Activated naive CD4-positive, alpha-beta T cell treated with anti-CD3 and anti-CD28 coated beads, Interleukin-2, amount 10 ng/mL, durations not matched to agents 7 days and 5 days (primary cell): ENCODE measurements around the gene FOXJ1.

Source experiments
- CTCF ChIA-PET: fragments of 350-600 bp; sonication (Branson Sonifier 250); formaldehyde crosslinking; loops from one replicate; lab custom pipeline; 2021; ENCODE audit warnings: antibody characterized with exemption; lab: Charles Lee
- DNase-seq: peaks from one replicate; pipeline ENCODE4 v3.0.0-alpha.2; 2020
- H3K27ac Mint-ChIP-seq: one replicate; pipeline ENCODE4 v1.8.0; 2021; ENCODE audit warnings: mild to moderate bottlenecking, moderate library complexity, mixed read lengths
- H3K27me3 Mint-ChIP-seq: one replicate; pipeline ENCODE4 v1.8.0; 2021; ENCODE audit warnings: mild to moderate bottlenecking, mixed read lengths
- H3K36me3 Mint-ChIP-seq: one replicate; pipeline ENCODE4 v1.8.0; 2021; ENCODE audit warnings: mixed read lengths
- H3K4me1 Mint-ChIP-seq: one replicate; pipeline ENCODE4 v1.8.0; 2021; ENCODE audit warnings: mixed read lengths
- H3K4me3 Mint-ChIP-seq: one replicate; pipeline ENCODE4 v1.8.0; 2021; ENCODE audit warnings: mild to moderate bottlenecking, moderate library complexity, mixed read lengths
- H3K9me3 Mint-ChIP-seq: one replicate; pipeline ENCODE4 v1.8.0; 2021; ENCODE audit warnings: mixed read lengths

The FOXJ1 gene

GRCh38 chr17:76173474-76173873, 32.4 kb upstream of the FOXJ1 start:
- Mint-ChIP-seq H3K27ac (no peak overlapping the region), H3K4me1 (peaks cover 29% of the 10 kb centered on the region), H3K27me3 (no peaks in the 10 kb centered on the region), H3K9me3 (no peaks in the 10 kb centered on the region), H3K4me3 (no peak overlapping the region), H3K36me3 (peaks cover 45% of the 10 kb centered on the region)
- DNase-seq = no peak
- CTCF ChIA-PET = interaction anchor here (0.6 kb wide), 1 partner anchor 14 kb away, joined by 3 read pairs; no protein-coding TSS in a partner anchor

GRCh38 chr17:76171706-76172105, 30.7 kb upstream of the FOXJ1 start:
- Mint-ChIP-seq H3K36me3 (peaks cover 54% of the 10 kb centered on the region), H3K9me3 (no peaks in the 10 kb centered on the region), H3K4me1 (peaks cover 18% of the 10 kb centered on the region), H3K27me3 (no peaks in the 10 kb centered on the region), H3K27ac (no peak overlapping the region), H3K4me3 (no peak overlapping the region)
- DNase-seq = no peak
- CTCF ChIA-PET = no interaction called here

GRCh38 chr17:76170114-76170513, 29.1 kb upstream of the FOXJ1 start:
- Mint-ChIP-seq H3K4me3 (no peak overlapping the region), H3K36me3 (peaks cover 49% of the 10 kb centered on the region), H3K27ac (peak overlapping the region; percentile 52), H3K9me3 (no peaks in the 10 kb centered on the region), H3K4me1 (peaks cover 13% of the 10 kb centered on the region), H3K27me3 (no peaks in the 10 kb centered on the region)
- no peak for DNase-seq
- CTCF ChIA-PET = interaction anchor here (1.4 to 2.9 kb wide), 3 partner anchors 10 to 109 kb away, joined by 3 to 9 read pairs (median 6); no protein-coding TSS in a partner anchor

GRCh38 chr17:76166906-76167305, 25.9 kb upstream of the FOXJ1 start:
- CTCF ChIA-PET = interaction anchor here (0.8 to 1.7 kb wide), 5 partner anchors 11 to 113 kb away, joined by 3 to 7 read pairs (median 5); no protein-coding TSS in a partner anchor
- peaks cover 18% of the 10 kb centered on the region for H3K4me1 Mint-ChIP-seq
- DNase-seq = no peak
- H3K36me3 Mint-ChIP-seq = peaks cover 61% of the 10 kb centered on the region
- H3K4me3 Mint-ChIP-seq = no peak overlapping the region
- H3K27ac Mint-ChIP-seq = no peak overlapping the region
- H3K9me3 Mint-ChIP-seq = no peaks in the 10 kb centered on the region
- no peaks in the 10 kb centered on the region for H3K27me3 Mint-ChIP-seq

- no peaks in the 10 kb centered on the region for H3K9me3 Mint-ChIP-seq
- H3K27me3 Mint-ChIP-seq = no peaks in the 10 kb centered on the region
- peaks cover 65% of the 10 kb centered on the region for H3K36me3 Mint-ChIP-seq
- peaks cover 18% of the 10 kb centered on the region for H3K4me1 Mint-ChIP-seq
- no peak for DNase-seq
- H3K27ac Mint-ChIP-seq = peak overlapping the region; percentile 68
- no peak overlapping the region for H3K4me3 Mint-ChIP-seq
- CTCF ChIA-PET = interaction anchor here (0.8 to 1.7 kb wide), 4 partner anchors 12 to 113 kb away, joined by 4 to 7 read pairs (median 5); no protein-coding TSS in a partner anchor
Observed at GRCh38 chr17:76166168-76166567, 25.1 kb upstream of the FOXJ1 start.

- no peak overlapping the region for H3K27ac Mint-ChIP-seq
- DNase-seq = no peak
- H3K27me3 Mint-ChIP-seq = no peaks in the 10 kb centered on the region
- peaks cover 67% of the 10 kb centered on the region for H3K36me3 Mint-ChIP-seq
- no peaks in the 10 kb centered on the region for H3K9me3 Mint-ChIP-seq
- peaks cover 16% of the 10 kb centered on the region for H3K4me1 Mint-ChIP-seq
- CTCF ChIA-PET = interaction anchor here (0.7 to 1.0 kb wide), 2 partner anchors 15 to 43 kb away, joined by 3 to 4 read pairs; no protein-coding TSS in a partner anchor
- no peak overlapping the region for H3K4me3 Mint-ChIP-seq
Observed at GRCh38 chr17:76164331-76164730, 23.3 kb upstream of the FOXJ1 start.

- Mint-ChIP-seq H3K27ac (no peak overlapping the region), H3K9me3 (no peaks in the 10 kb centered on the region), H3K27me3 (no peaks in the 10 kb centered on the region), H3K4me1 (peaks cover 13% of the 10 kb centered on the region), H3K4me3 (no peak overlapping the region), H3K36me3 (peaks cover 68% of the 10 kb centered on the region)
- CTCF ChIA-PET = no interaction called here
- no peak for DNase-seq
Observed at GRCh38 chr17:76163919-76164318, 22.9 kb upstream of the FOXJ1 start.

GRCh38 chr17:76161619-76162266, 20.7 kb upstream of the FOXJ1 start:
- Mint-ChIP-seq H3K27me3 (no peaks in the 10 kb centered on the region), H3K27ac (no peak overlapping the region), H3K4me1 (peaks cover 11% of the 10 kb centered on the region), H3K9me3 (no peaks in the 10 kb centered on the region), H3K4me3 (no peak overlapping the region), H3K36me3 (peaks cover 71% of the 10 kb centered on the region)
- no peak for DNase-seq
- CTCF ChIA-PET = no interaction called here

- Mint-ChIP-seq H3K4me3 (no peak overlapping the region), H3K27ac (no peak overlapping the region), H3K36me3 (peaks cover 73% of the 10 kb centered on the region), H3K4me1 (peaks cover 7% of the 10 kb centered on the region), H3K9me3 (no peaks in the 10 kb centered on the region), H3K27me3 (no peaks in the 10 kb centered on the region)
- no peak for DNase-seq
- CTCF ChIA-PET = interaction anchor here (0.7 to 1.3 kb wide), 2 partner anchors 40 to 119 kb away, joined by 3 to 4 read pairs; no protein-coding TSS in a partner anchor
Observed at GRCh38 chr17:76160896-76161528, 20.0 kb upstream of the FOXJ1 start.

GRCh38 chr17:76159157-76159556, 18.1 kb upstream of the FOXJ1 start:
- no peak for DNase-seq
- CTCF ChIA-PET = interaction anchor here (0.6 to 1.0 kb wide), 2 partner anchors 14 to 121 kb away, joined by 3 read pairs; no protein-coding TSS in a partner anchor
- Mint-ChIP-seq H3K9me3 (no peaks in the 10 kb centered on the region), H3K36me3 (peaks cover 80% of the 10 kb centered on the region), H3K27me3 (no peaks in the 10 kb centered on the region), H3K4me1 (peaks cover 6% of the 10 kb centered on the region), H3K4me3 (no peak overlapping the region), H3K27ac (peak overlapping the region; percentile 49)

- Mint-ChIP-seq H3K4me3 (no peak overlapping the region), H3K4me1 (peaks cover 20% of the 10 kb centered on the region), H3K27me3 (no peaks in the 10 kb centered on the region), H3K9me3 (no peaks in the 10 kb centered on the region), H3K27ac (peak overlapping the region; percentile 47), H3K36me3 (peaks cover 84% of the 10 kb centered on the region)
- CTCF ChIA-PET = no interaction called here
- no peak for DNase-seq
Observed at GRCh38 chr17:76157759-76158158, 16.7 kb upstream of the FOXJ1 start.

GRCh38 chr17:76156662-76156991, 15.6 kb upstream of the FOXJ1 start:
- H3K4me1 Mint-ChIP-seq = peaks cover 31% of the 10 kb centered on the region
- H3K9me3 Mint-ChIP-seq = no peaks in the 10 kb centered on the region
- peaks cover 84% of the 10 kb centered on the region for H3K36me3 Mint-ChIP-seq

GRCh38 chr17:76155988-76156661, 15.1 kb upstream of the FOXJ1 start:
- H3K27me3 Mint-ChIP-seq = no peaks in the 10 kb centered on the region
- DNase-seq = no peak
- H3K36me3 Mint-ChIP-seq = peaks cover 86% of the 10 kb centered on the region
- CTCF ChIA-PET = interaction anchor here (0.6 to 1.3 kb wide), 4 partner anchors 24 to 294 kb away, joined by 3 to 5 read pairs (median 3); no protein-coding TSS in a partner anchor
- H3K4me1 Mint-ChIP-seq = peaks cover 36% of the 10 kb centered on the region
- H3K27ac Mint-ChIP-seq = no peak overlapping the region
- H3K9me3 Mint-ChIP-seq = no peaks in the 10 kb centered on the region
- no peak overlapping the region for H3K4me3 Mint-ChIP-seq

More at GRCh38 chr17:76156662-76156991, 15.6 kb upstream of the FOXJ1 start:
- CTCF ChIA-PET = interaction anchor here (0.9 kb wide), 1 partner anchor 23 kb away, joined by 3 read pairs; no protein-coding TSS in a partner anchor
- H3K27ac Mint-ChIP-seq = peak overlapping the region; percentile 75
- DNase-seq = no peak
- H3K4me3 Mint-ChIP-seq = no peak overlapping the region
- H3K27me3 Mint-ChIP-seq = no peaks in the 10 kb centered on the region
